Activated CD4-positive, CD25-positive, alpha-beta regulatory T cell treated with anti-CD3 and anti-CD28 coated beads, Interleukin-2, amount 50 U/mL, for 72 hours (primary cell): ENCODE results near the gene SNTB2.

Source experiments
- DNase-seq: peaks from one replicate; pipeline ENCODE4 v3.0.0; 2021

SNTB2 gene

DNA sequence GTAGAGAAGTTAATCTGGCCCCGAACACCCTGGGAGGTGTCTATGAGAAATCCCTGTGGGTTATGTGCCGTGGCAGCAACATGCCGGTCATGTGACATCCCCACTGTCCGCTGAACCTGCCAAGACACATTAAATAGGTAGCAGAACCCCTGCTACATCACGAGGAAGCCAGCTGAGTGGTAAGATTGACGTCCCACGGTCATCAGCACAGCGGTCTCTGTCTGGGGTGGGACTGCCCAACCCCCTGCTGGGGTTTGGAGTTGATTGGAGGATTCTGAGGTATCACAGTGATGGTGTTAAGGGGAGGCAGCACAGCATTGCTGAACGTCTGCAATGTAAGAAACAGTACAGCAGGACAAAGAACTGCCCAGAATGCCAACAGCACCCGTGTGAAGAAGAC lies 162.6 kb downstream of the SNTB2 start:
- DNase-seq: no peak

- no peak for DNase-seq
Observed at GRCh38 chr16:69350536-69351133, 163.7 kb downstream of the SNTB2 start.

GRCh38 chr16:69351309-69352027 lies 164.5 kb downstream of the SNTB2 start, which contains the start of gene TMED6:
TMED6 (minus strand) TSS chr16:69351786; CDS start chr16:69351753, 33 bp downstream.
- no peak for DNase-seq
